SU-DHL-6 (cell line): ENCODE measurements around the gene LRRIQ3.

Experiments used
- CTCF ChIP-seq: fragments of 200-600 bp; sonication (generic); IDR thresholded peaks from one replicate; pipeline ENCODE4 v1.5.1; 2017; ENCODE audit warnings: antibody characterized with exemption, mild to moderate bottlenecking, low read length, moderate library complexity; ENCODE audit not compliant: insufficient read depth, poor library complexity, severe bottlenecking
- EZH2phosphoT487 ChIP-seq: fragments of 200-600 bp; sonication (generic), shearing (Covaris generic); conservative IDR thresholded peaks from 2 replicates; pipeline ENCODE4 v1.6.1; 2018; ENCODE audit warnings: mild to moderate bottlenecking, antibody characterized with exemption, low read length, moderate library complexity, mixed read lengths

- TF ChIP-seq CTCF = no peak
- no peak for TF ChIP-seq EZH2phosphoT487
These were observed 24.7 kb upstream of the LRRIQ3 start for GRCh38 chr1:74222701-74223100.
